ENCODE results near the gene DNAH8.

Gene DNAH8

DNA sequence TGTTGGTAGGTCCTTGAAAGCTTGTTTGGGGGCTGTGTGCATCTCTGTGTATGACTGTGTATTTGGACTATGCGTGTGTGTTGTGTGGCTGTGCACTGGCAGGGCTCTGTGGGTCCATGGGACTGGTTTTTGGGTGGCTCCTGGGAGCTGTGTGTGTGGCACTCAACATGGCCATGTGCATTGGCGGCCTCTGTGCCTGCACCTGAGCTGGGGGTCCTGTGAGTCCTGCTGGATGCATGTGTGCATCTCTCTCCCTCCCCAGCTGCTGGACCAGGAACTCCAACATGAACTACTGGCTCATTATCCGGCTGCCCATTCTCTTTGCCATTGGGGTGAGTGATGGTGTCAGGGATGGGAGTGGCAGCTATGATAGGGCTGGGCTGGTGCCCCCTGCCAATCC is 363.6 kb downstream of the DNAH8 start:
- DNase-seq, result no peak

DNA sequence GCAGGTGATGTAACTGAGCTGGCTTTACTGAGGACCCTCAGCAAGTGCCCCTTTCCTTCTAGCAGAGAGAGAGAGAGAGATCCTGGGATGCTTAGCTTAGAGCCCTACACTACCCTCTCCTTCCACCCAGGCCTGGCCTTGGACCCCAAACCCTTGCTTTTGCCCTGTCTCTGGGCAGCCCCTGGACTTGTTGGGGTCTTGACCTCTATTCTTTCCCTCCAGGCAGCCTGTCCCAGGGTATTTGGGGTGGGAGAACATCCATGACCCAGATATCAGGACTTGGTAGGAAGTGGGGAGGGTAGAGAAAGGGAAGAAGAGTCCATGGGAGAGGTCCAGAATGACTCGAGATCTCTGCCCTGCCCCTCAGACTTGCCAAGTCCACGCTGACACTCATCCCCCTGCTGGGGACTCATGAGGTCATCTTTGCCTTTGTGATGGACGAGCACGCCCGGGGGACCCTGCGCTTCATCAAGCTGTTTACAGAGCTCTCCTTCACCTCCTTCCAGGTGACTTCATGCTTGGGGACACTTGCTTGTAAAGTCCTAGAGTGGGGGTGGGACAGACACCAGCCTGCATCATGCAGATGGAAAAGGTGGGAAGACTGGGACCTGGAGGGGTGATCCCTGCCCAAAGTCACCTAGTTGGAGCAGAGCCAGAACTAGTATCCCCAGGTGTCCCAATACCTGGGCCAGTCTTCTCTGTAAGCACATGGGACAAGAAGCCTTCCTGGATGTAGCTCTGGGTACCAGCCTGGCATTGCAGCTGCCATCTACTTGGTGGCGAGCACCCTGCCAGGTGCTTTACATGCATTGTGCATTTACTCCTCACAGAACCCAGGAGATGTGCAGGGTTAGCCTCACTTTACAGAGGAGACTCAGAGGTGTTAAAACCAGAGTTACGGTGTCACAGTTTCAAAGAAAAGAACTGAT is 364.4 kb downstream of the DNAH8 start:
- DNase-seq, result no peak
